ENCODE results near the gene NIPAL3.

DNA sequence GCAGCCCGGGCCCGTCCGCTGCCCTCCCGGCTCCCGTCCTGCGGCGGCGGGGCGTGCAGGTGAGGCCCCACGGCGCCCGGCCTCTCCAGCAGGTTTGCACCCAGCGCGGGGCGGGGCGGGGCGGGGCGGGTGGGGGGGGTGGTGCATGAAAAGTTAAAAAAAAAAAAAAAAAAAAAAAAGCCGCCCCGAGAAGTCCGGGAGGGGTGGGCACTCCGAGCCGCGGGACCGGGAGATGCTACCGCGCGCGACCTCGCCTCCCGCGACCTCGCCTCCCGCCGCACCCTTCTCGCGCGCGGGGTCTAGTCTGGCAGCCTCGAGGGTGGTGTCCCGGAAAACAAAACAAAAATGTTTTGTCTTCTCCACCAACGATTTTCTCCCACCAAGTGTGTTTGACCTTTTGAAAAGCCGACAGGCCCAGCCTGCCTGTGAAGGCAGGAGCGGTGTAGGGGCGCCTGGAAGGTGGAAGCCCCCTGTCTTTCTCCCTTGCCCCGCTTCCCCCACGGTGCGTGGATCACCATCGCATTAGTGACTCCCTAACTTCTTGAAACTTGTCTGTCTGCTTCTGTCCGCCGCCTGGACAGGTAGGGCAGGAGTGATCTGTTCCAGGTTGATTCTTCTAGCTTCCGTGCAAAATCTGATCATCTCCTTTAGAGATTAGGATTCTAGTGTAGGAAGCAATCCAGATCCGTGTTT, 87.6 kb downstream of the NIPAL3 start:
- TF ChIP-seq POLR2A (IDR thresholded peaks at IDR 0.05) (no peak), EP300 (IDR thresholded peaks at IDR 0.05) (no peak), POLR2AphosphoS5 (IDR thresholded peaks at IDR 0.05) (no peak)
- TF ChIP-seq, protein P1, sequence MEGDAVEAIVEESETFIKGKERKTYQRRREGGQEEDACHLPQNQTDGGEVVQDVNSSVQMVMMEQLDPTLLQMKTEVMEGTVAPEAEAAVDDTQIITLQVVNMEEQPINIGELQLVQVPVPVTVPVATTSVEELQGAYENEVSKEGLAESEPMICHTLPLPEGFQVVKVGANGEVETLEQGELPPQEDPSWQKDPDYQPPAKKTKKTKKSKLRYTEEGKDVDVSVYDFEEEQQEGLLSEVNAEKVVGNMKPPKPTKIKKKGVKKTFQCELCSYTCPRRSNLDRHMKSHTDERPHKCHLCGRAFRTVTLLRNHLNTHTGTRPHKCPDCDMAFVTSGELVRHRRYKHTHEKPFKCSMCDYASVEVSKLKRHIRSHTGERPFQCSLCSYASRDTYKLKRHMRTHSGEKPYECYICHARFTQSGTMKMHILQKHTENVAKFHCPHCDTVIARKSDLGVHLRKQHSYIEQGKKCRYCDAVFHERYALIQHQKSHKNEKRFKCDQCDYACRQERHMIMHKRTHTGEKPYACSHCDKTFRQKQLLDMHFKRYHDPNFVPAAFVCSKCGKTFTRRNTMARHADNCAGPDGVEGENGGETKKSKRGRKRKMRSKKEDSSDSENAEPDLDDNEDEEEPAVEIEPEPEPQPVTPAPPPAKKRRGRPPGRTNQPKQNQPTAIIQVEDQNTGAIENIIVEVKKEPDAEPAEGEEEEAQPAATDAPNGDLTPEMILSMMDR (IDR thresholded peaks at IDR 0.05), result no peak
